CD4-positive, alpha-beta T cell treated with Interleukin-1 beta for 1 hour (primary cell): Measurements from ENCODE around the gene TMTC3.
"Not testable (repeated sequence)": the region's sequence is repeated elsewhere in the genome, so short reads cannot be mapped to it uniquely, and the experiment has no call there.

ENCODE experiments used
- DNase-seq, 2 donors: peaks; one replicate each; pipeline ENCODE4 v3.0.0-alpha.2; 2020 to 2022

The TMTC3 gene

GRCh38 chr12:88167384-88167783 is 25.3 kb downstream of the TMTC3 start:
- DNase-seq: no peak

GRCh38 chr12:88172844-88173407 is 30.8 kb downstream of the TMTC3 start:
- DNase-seq: no peak

- DNase-seq: no peak
Observed at GRCh38 chr12:88175544-88175943, 33.4 kb downstream of the TMTC3 start.

GRCh38 chr12:88179436-88180014 is 37.4 kb downstream of the TMTC3 start:
- no peak for DNase-seq

GRCh38 chr12:88181881-88182280 is 39.8 kb downstream of the TMTC3 start:
- no peak for DNase-seq

- DNase-seq: no peak
Observed at GRCh38 chr12:88182416-88182815, 40.3 kb downstream of the TMTC3 start.

- no peak for DNase-seq
Observed at GRCh38 chr12:88184196-88184595, 42.1 kb downstream of the TMTC3 start.

GRCh38 chr12:88185279-88185678 is 43.2 kb downstream of the TMTC3 start:
- DNase-seq: no peak

GRCh38 chr12:88185988-88186387 is 43.9 kb downstream of the TMTC3 start:
- DNase-seq: no peak

GRCh38 chr12:88187571-88187970 is 45.5 kb downstream of the TMTC3 start:
- DNase-seq: no peak

- DNase-seq: no peak
Observed at GRCh38 chr12:88188180-88188579, 46.1 kb downstream of the TMTC3 start.

GRCh38 chr12:88192426-88192825 is 50.3 kb downstream of the TMTC3 start:
- no peak for DNase-seq

GRCh38 chr12:88194868-88195267 is 52.8 kb downstream of the TMTC3 start:
- DNase-seq: no peak

- DNase-seq: no peak
Observed at GRCh38 chr12:88200029-88200428, 57.9 kb downstream of the TMTC3 start.

- no peak for DNase-seq
Observed at GRCh38 chr12:88202500-88202899, 60.4 kb downstream of the TMTC3 start.

GRCh38 chr12:88206601-88207000 is 64.5 kb downstream of the TMTC3 start:
- no peak for DNase-seq

GRCh38 chr12:88207921-88208620 is 66.0 kb downstream of the TMTC3 start:
- DNase-seq: no peak

GRCh38 chr12:88208661-88209060 is 66.6 kb downstream of the TMTC3 start:
- no peak for DNase-seq

GRCh38 chr12:88210311-88210710 is 68.2 kb downstream of the TMTC3 start:
- DNase-seq: not testable (repeated sequence)

GRCh38 chr12:88218293-88218692 is 76.2 kb downstream of the TMTC3 start:
- DNase-seq: no peak

GRCh38 chr12:88219861-88220260 is 77.8 kb downstream of the TMTC3 start:
- DNase-seq: no peak

GRCh38 chr12:88223519-88223918 is 81.4 kb downstream of the TMTC3 start:
- no peak for DNase-seq

GRCh38 chr12:88225776-88226175 is 83.7 kb downstream of the TMTC3 start:
- no peak for DNase-seq

- no peak for DNase-seq
Observed at GRCh38 chr12:88227263-88227662, 85.2 kb downstream of the TMTC3 start.

GRCh38 chr12:88227871-88228270 is 85.8 kb downstream of the TMTC3 start:
- DNase-seq: no peak
